GM13977 (cell line): ENCODE results near the gene BRMS1L.
A peak's percentile ranks its signal among the peaks of the same experiment; 100 is the strongest.
"Not testable (repeated sequence)": the region's sequence is repeated elsewhere in the genome, so short reads cannot be mapped to it uniquely, and the experiment has no call there.

ENCODE experiments used
- DNase-seq: peaks from one replicate; pipeline ENCODE4 v3.0.0; 2012; ENCODE audit warnings: low spot score
- CTCF ChIP-seq: IDR thresholded peaks from 2 replicates; pipeline ENCODE4 v1.5.1; 2012; ENCODE audit warnings: mild to moderate bottlenecking, control low read depth; ENCODE audit not compliant: insufficient read depth; ENCODE audit errors: extremely low read depth, missing control alignments
- in situ Hi-C: fragments of 300-500 bp; cut with MboI; formaldehyde crosslinking; loops from one replicate; pipeline ENCODE4 v1.12.0; 2022; ENCODE audit warnings: low sequenced_read_pairs, low pct_unique_long_range_greater_than_20kb, mixed read lengths, inconsistent platforms; ENCODE audit not compliant: unreplicated experiment

Gene BRMS1L

GRCh38 chr14:35826218-35826951 lies at the start of gene BRMS1L:
BRMS1L (plus strand) TSS chr14:35826338; CDS start chr14:35826517, 179 bp downstream.
- TF ChIP-seq CTCF, result no peak
- peak; percentile 98 for DNase-seq
- in situ Hi-C loops, result no loop called here

- in situ Hi-C loops, result no loop called here
- no peak for TF ChIP-seq CTCF
- DNase-seq, result no peak
Observed at GRCh38 chr14:35776823-35777222, 49.3 kb upstream of the BRMS1L start.

GRCh38 chr14:35777550-35777949 lies 48.6 kb upstream of the BRMS1L start:
- in situ Hi-C loops, DNase-seq: not testable (repeated sequence)

GRCh38 chr14:35779368-35779767 lies 46.8 kb upstream of the BRMS1L start:
- no peak for TF ChIP-seq CTCF
- DNase-seq, result no peak
- in situ Hi-C loops, result no loop called here

GRCh38 chr14:35783699-35784098 lies 42.4 kb upstream of the BRMS1L start:
- no peak for TF ChIP-seq CTCF
- in situ Hi-C loops, result no loop called here
- DNase-seq, result no peak

- in situ Hi-C loops, result no loop called here
- no peak for DNase-seq
- TF ChIP-seq CTCF, result no peak
Observed at GRCh38 chr14:35786856-35787255, 39.3 kb upstream of the BRMS1L start.

GRCh38 chr14:35789651-35790050 lies 36.5 kb upstream of the BRMS1L start:
- TF ChIP-seq CTCF, result no peak
- in situ Hi-C loops, result no loop called here
- DNase-seq, result no peak
